CD4-positive, alpha-beta memory T cell (primary cell): ENCODE results near the gene GLRA3. TPM values are rescaled to one million over a fixed set of nuclear protein-coding genes. Genes with fewer than 3 reads are reported as not detected.

Experiments used
- CTCF ChIA-PET: fragments of 350-600 bp; sonication (Branson Sonifier 250); formaldehyde crosslinking; loops from one replicate; lab custom pipeline; 2021; ENCODE audit warnings: inconsistent platforms; ENCODE audit not compliant: partially characterized antibody; lab: Charles Lee
- POLR2A ChIA-PET: fragments of 350-600 bp; sonication (Branson Sonifier 250); formaldehyde crosslinking; loops from one replicate; lab custom pipeline; 2021; ENCODE audit not compliant: partially characterized antibody; lab: Charles Lee
- DNase-seq, 5 donors: peaks; one replicate each; pipeline versions ENCODE4 v3.0.0 to v3.0.0-alpha.2; 2020 to 2022; ENCODE audit warnings: mixed read lengths in 1 of 5
- H3K27ac ChIP-seq: one replicate; pipeline ENCODE4 v1.7.0; 2013; ENCODE audit warnings: low read depth, low read length
- H3K27me3 ChIP-seq: 2 replicates; pipeline ENCODE4 v1.7.0; 2013; ENCODE audit warnings: mild to moderate bottlenecking, low read length, moderate library complexity; ENCODE audit not compliant: insufficient read depth
- H3K36me3 ChIP-seq: 2 replicates; pipeline ENCODE4 v1.7.0; 2013; ENCODE audit warnings: mild to moderate bottlenecking, low read length, moderate library complexity; ENCODE audit not compliant: insufficient read depth
- H3K4me1 ChIP-seq: 2 replicates; pipeline ENCODE4 v1.7.0; 2013; ENCODE audit warnings: mild to moderate bottlenecking, low read length, moderate library complexity; ENCODE audit not compliant: insufficient read depth
- H3K4me3 ChIP-seq, 2 donors: one replicate each; pipeline ENCODE4 v1.7.0; 2013; ENCODE audit warnings: low read length in 2 of 2, mild to moderate bottlenecking in 1 of 2
- H3K9me3 ChIP-seq, 2 donors: one replicate each; pipeline ENCODE4 v1.7.0; 2013; ENCODE audit warnings: low read length in 2 of 2, control low read depth in 1 of 2; ENCODE audit not compliant: control insufficient read depth in 1 of 2
- H3K27ac Mint-ChIP-seq, 7 donors: one replicate each; pipeline ENCODE4 v1.8.0; 2020 to 2021; ENCODE audit warnings: mixed read lengths in 7 of 7, mild to moderate bottlenecking in 6 of 7, inconsistent platforms in 3 of 7, moderate library complexity in 3 of 7
- H3K27me3 Mint-ChIP-seq, 2 donors: one replicate each; pipeline ENCODE4 v1.8.0; 2020 to 2021; ENCODE audit warnings: mixed read lengths in 2 of 2
- H3K36me3 Mint-ChIP-seq, 2 donors: one replicate each; pipeline ENCODE4 v1.8.0; 2020 to 2021; ENCODE audit warnings: mixed read lengths in 2 of 2, inconsistent platforms in 1 of 2, mild to moderate bottlenecking in 1 of 2
- H3K4me1 Mint-ChIP-seq, 4 donors: one replicate each; pipeline ENCODE4 v1.8.0; 2020 to 2021; ENCODE audit warnings: mixed read lengths in 4 of 4, mild to moderate bottlenecking in 1 of 4
- H3K4me3 Mint-ChIP-seq, 8 donors: one replicate each; pipeline ENCODE4 v1.8.0; 2020 to 2021; ENCODE audit warnings: mixed read lengths in 8 of 8, mild to moderate bottlenecking in 7 of 8, moderate library complexity in 6 of 8, inconsistent platforms in 3 of 8
- H3K9me3 Mint-ChIP-seq, 8 donors: one replicate each; pipeline ENCODE4 v1.8.0; 2020 to 2021; ENCODE audit warnings: mixed read lengths in 8 of 8, mild to moderate bottlenecking in 5 of 8, inconsistent platforms in 3 of 8, moderate library complexity in 1 of 8
- intact Hi-C: fragments of 100-400 bp; cut with micrococcal nuclease; formaldehyde crosslinking; loops from one replicate; pipeline ENCODE4 v1.15.1; 2023
- polyA plus RNA-seq, 2 donors: library from polyadenylated mRNA; unstranded; fragments of 300-500 nt; fragmentation: Illumina TruSeq; gene quantifications; one replicate each; pipeline ENCODE4 v1.2.3, GENCODE V29; 2021
- total RNA-seq, 2 experiments: library from RNA; stranded (reverse); gene quantifications; one replicate each; pipeline ENCODE4 v1.2.3, GENCODE V29; 2021

Gene GLRA3
- total and polyA plus RNA-seq, 4 experiments from 2014 or later = not detected

- Mint-ChIP-seq H3K9me3 (peaks cover 0 to 17% (median 5%) of the 10 kb centered on the region in 8 donors), H3K27me3 (no peaks in the 10 kb centered on the region), H3K4me3 (no peak overlapping the region), H3K27ac (no peak overlapping the region), H3K4me1 (no peaks in the 10 kb centered on the region), H3K36me3 (no peaks in the 10 kb centered on the region)
- intact Hi-C loops = no loop called here
- H3K27me3 ChIP-seq = no peaks in the 10 kb centered on the region
- CTCF ChIA-PET = no interaction called here
- no peak for DNase-seq
- H3K4me1 ChIP-seq = no peaks in the 10 kb centered on the region
- H3K4me3 ChIP-seq = no peak overlapping the region
- POLR2A ChIA-PET = no interaction called here
- no peak overlapping the region for H3K27ac ChIP-seq
- no peaks in the 10 kb centered on the region for H3K36me3 ChIP-seq
- H3K9me3 ChIP-seq = no peaks in the 10 kb centered on the region
Measured at GRCh38 chr4:174867903-174868302, 38.9 kb upstream of the GLRA3 start.

- intact Hi-C loops = no loop called here
- Histone ChIP-seq H3K9me3 (no peaks in the 10 kb centered on the region), H3K4me1 (no peaks in the 10 kb centered on the region), H3K36me3 (no peaks in the 10 kb centered on the region), H3K4me3 (no peak overlapping the region), H3K27me3 (no peaks in the 10 kb centered on the region), H3K27ac (no peak overlapping the region)
- Mint-ChIP-seq H3K27me3 (no peaks in the 10 kb centered on the region), H3K27ac (no peak overlapping the region), H3K9me3 (peaks cover 0 to 17% (median 5%) of the 10 kb centered on the region in 8 donors), H3K36me3 (no peaks in the 10 kb centered on the region), H3K4me1 (no peaks in the 10 kb centered on the region), H3K4me3 (no peak overlapping the region)
- POLR2A ChIA-PET = no interaction called here
- no peak for DNase-seq
- CTCF ChIA-PET = no interaction called here
Measured at GRCh38 chr4:174865418-174865985, 36.5 kb upstream of the GLRA3 start.

- ChIA-PET POLR2A (no interaction called here), CTCF (no interaction called here)
- H3K36me3 ChIP-seq = no peaks in the 10 kb centered on the region
- no peak overlapping the region for H3K27ac ChIP-seq
- Mint-ChIP-seq H3K4me1 (no peaks in the 10 kb centered on the region), H3K27ac (no peak overlapping the region), H3K27me3 (no peaks in the 10 kb centered on the region), H3K9me3 (peaks cover 3 to 22% (median 5%) of the 10 kb centered on the region in 8 donors), H3K36me3 (no peaks in the 10 kb centered on the region), H3K4me3 (no peak overlapping the region)
- no peaks in the 10 kb centered on the region for H3K27me3 ChIP-seq
- no peaks in the 10 kb centered on the region for H3K9me3 ChIP-seq
- H3K4me3 ChIP-seq = no peak overlapping the region
- DNase-seq = no peak
- intact Hi-C loops = no loop called here
- H3K4me1 ChIP-seq = no peaks in the 10 kb centered on the region
Measured at GRCh38 chr4:174864031-174864430, 35.0 kb upstream of the GLRA3 start.

GRCh38 chr4:174860588-174860987 lies 31.5 kb upstream of the GLRA3 start:
- Histone ChIP-seq H3K4me3 (no peak overlapping the region), H3K36me3 (no peaks in the 10 kb centered on the region), H3K27me3 (no peaks in the 10 kb centered on the region), H3K9me3 (no peaks in the 10 kb centered on the region), H3K27ac (no peak overlapping the region), H3K4me1 (no peaks in the 10 kb centered on the region)
- no peak for DNase-seq
- Mint-ChIP-seq H3K4me1 (no peaks in the 10 kb centered on the region), H3K36me3 (no peaks in the 10 kb centered on the region), H3K4me3 (no peak overlapping the region), H3K27me3 (peaks cover 0 to 1% of the 10 kb centered on the region in 2 donors), H3K9me3 (peaks cover 0 to 11% (median 6%) of the 10 kb centered on the region in 8 donors), H3K27ac (no peak overlapping the region)
- POLR2A ChIA-PET = no interaction called here
- intact Hi-C loops = no loop called here
- CTCF ChIA-PET = no interaction called here

- CTCF ChIA-PET = no interaction called here
- Mint-ChIP-seq H3K4me1 (no peaks in the 10 kb centered on the region), H3K36me3 (no peaks in the 10 kb centered on the region), H3K4me3 (no peak overlapping the region), H3K27me3 (peaks cover 0 to 1% of the 10 kb centered on the region in 2 donors), H3K9me3 (peaks cover 0 to 11% (median 8%) of the 10 kb centered on the region in 8 donors), H3K27ac (no peak overlapping the region)
- Histone ChIP-seq H3K9me3 (no peaks in the 10 kb centered on the region), H3K36me3 (no peaks in the 10 kb centered on the region), H3K4me1 (no peaks in the 10 kb centered on the region), H3K4me3 (no peak overlapping the region), H3K27me3 (no peaks in the 10 kb centered on the region), H3K27ac (no peak overlapping the region)
- intact Hi-C loops = no loop called here
- POLR2A ChIA-PET = no interaction called here
- DNase-seq = no peak
Measured at GRCh38 chr4:174859904-174860303, 30.9 kb upstream of the GLRA3 start.

- Mint-ChIP-seq H3K4me3 (no peak overlapping the region), H3K27me3 (peaks cover 0 to 1% of the 10 kb centered on the region in 2 donors), H3K36me3 (no peaks in the 10 kb centered on the region), H3K27ac (no peak overlapping the region), H3K9me3 (peaks cover 0 to 10% (median 5%) of the 10 kb centered on the region in 8 donors), H3K4me1 (no peaks in the 10 kb centered on the region)
- no peak overlapping the region for H3K27ac ChIP-seq
- no peaks in the 10 kb centered on the region for H3K4me1 ChIP-seq
- no peak for DNase-seq
- H3K9me3 ChIP-seq = no peaks in the 10 kb centered on the region
- H3K27me3 ChIP-seq = no peaks in the 10 kb centered on the region
- POLR2A ChIA-PET = no interaction called here
- intact Hi-C loops = no loop called here
- H3K4me3 ChIP-seq = no peak overlapping the region
- CTCF ChIA-PET = no interaction called here
- no peaks in the 10 kb centered on the region for H3K36me3 ChIP-seq
Measured at GRCh38 chr4:174856926-174857800, 28.1 kb upstream of the GLRA3 start.

- no peaks in the 10 kb centered on the region for H3K9me3 ChIP-seq
- peaks cover 0 to 1% of the 10 kb centered on the region in 2 donors for H3K27me3 Mint-ChIP-seq
- H3K36me3 Mint-ChIP-seq = no peaks in the 10 kb centered on the region
- intact Hi-C loops = no loop called here
- no peaks in the 10 kb centered on the region for H3K27me3 ChIP-seq
- ChIA-PET CTCF (no interaction called here), POLR2A (no interaction called here)
- no peak overlapping the region for H3K27ac Mint-ChIP-seq
- H3K27ac ChIP-seq = no peak overlapping the region
- no peak overlapping the region for H3K4me3 ChIP-seq
- H3K4me3 Mint-ChIP-seq = no peak overlapping the region
- no peak for DNase-seq
- no peaks in the 10 kb centered on the region for H3K4me1 Mint-ChIP-seq
- H3K9me3 Mint-ChIP-seq = peaks cover 0 to 10% (median 4%) of the 10 kb centered on the region in 8 donors
- H3K4me1 ChIP-seq = no peaks in the 10 kb centered on the region
- no peaks in the 10 kb centered on the region for H3K36me3 ChIP-seq
Measured at GRCh38 chr4:174855050-174855449, 26.0 kb upstream of the GLRA3 start.
